HK-2 (cell line): ENCODE data around the gene MINDY4B.
"Not testable (repeated sequence)": the region's sequence is repeated elsewhere in the genome, so short reads cannot be mapped to it uniquely, and the experiment has no call there.

ENCODE experiments used
- DNase-seq: peaks from one replicate; pipeline ENCODE4 v3.0.0-alpha.2; 2018; ENCODE audit not compliant: unreplicated experiment

The MINDY4B gene

DNA sequence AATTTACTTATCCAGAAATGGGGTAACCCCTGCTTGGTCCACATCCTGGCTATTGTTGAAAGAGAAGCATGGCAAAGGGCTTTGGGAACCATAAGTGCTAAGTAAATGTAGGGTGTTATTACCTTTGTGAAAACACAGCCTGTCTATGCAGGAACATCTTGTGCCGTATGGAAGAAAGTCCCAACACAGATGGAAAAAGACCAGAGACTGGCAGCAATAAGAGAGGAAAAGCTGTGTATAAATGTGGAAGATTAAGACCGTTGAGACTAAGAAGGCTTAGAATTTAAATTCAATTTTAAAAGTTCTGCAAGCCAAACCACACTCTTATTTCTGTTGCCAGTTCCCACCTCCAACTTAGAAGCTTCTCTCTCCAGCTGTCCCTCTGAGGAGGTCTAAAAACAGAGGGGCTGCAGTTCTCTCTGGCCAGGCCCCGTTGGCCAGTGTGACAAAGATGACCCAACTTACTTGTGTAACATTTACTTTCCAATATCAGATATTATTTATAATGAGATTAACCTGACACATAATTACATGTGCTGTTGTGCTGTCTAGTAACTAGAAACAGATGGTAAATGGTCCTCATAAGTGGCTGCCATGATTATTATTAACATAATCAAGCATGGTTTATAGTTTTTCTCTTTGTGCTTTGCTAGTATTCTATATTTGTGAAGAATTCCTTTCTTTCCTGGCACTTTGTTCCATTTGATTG lies 7.0 kb downstream of the MINDY4B start:
- no peak for DNase-seq

DNA sequence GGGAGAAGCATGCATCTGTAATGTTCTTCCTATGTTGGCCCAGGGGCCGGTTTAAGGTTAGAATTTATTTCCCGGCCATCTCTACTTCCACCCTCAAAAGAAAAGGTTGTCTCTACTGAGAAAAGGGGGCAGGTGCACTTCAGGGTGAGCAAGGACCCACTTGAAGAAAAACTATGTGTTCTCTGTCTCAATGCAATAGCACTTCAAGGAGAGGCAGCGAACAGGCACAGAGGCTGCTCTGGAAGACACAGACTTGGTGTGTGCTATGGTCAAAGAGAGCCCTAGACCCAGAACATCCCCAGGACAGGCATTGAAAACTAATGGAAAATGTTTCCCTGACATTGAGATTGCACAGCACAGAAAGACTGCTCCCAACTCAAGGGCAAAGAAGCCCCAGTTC lies 7.6 kb downstream of the MINDY4B start:
- no peak for DNase-seq

DNA sequence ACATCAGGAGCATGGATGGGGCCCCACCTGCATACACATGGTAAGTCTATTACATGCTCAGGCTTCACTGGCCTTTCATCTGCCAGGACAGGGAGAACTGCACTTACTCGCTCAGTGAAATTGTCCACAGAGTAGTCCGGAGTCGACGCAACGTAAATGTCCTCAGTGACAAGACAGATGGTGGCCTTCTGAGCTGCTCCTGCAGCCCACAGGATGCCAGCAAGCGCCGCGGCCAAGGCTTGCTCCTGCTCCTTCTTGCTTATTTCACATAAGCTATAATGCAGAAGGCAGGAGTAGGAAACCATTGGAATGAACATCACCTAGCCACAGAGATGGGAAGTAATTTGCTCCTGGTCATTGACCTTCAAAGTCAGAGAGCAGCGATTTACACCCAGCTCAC lies 14.4 kb downstream of the MINDY4B start:
- no peak for DNase-seq

DNA sequence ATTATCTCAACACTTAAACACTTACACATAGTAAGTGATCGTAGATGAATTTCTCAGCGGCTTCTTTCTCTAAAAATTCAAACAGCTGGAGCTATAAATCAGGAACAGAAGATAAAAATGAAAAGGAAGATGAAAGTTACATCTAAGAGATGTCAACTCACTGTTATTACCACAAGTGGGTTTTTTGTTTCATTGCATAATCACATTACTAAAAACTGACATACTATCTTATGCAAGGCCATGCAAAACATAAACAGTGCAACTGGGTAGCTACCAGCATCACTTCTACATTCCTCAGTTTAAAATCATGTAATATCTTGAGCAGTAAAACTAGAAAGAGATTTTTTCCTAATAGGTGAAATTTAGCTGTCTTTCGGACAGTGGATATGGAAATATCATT lies 14.9 kb downstream of the MINDY4B start:
- no peak for DNase-seq

DNA sequence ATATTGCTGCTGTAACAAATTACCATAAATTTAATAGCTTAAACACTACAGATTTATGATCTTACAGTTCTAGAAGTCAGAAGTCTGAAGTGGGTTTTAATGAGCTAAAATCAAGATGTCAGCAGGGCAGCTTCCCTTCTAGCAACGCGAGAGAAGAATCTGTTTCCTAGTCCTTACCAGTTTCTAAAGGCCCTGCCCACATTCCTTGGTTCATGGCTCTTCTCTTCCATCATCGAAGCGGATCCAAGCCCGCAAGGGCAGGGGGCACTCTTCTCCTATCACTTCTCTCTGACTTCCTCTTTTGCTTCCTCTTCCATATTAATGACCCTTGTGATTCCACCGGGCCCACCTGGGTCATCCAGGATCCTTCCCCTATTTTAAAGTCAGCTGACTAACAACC lies 16.1 kb downstream of the MINDY4B start:
- no peak for DNase-seq

DNA sequence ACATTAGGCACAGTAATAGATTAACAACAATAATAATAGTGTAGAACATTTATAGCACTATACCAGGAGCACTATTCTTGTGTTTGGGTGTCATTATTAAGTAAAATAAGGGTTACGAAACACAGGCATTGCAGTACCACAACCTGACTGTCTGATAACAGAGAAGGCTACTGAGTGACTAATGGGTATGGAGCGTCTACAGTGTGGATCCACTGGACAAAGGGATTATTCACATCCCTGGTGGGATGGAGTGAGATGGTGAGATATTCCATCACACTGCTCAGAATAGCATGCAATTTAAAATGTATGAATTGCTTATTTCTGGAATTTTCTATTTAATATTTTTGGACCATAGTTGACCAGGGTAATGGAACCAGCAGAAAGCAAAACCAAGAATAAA lies 18.2 kb downstream of the MINDY4B start:
- DNase-seq, result no peak

DNA sequence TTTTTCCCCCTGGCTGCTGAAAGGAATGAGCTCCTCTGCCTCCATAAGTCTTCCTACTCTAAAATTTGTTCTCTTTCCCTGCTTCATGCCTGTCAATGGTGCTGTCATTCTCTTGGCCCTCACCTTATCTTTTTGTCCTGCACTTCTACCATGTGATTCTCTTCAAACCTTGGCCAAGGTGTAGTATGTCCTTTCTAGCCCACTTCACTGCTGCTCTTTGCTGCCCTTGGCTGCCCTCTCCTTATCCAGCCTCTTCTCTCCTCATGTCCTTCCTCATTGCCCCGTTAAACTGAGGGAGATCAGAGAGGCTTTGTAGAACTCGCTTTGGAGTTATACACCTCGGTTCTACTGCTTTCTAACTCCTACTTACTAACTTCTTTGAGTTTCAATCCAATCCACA lies 19.7 kb downstream of the MINDY4B start:
- DNase-seq, result no peak

DNA sequence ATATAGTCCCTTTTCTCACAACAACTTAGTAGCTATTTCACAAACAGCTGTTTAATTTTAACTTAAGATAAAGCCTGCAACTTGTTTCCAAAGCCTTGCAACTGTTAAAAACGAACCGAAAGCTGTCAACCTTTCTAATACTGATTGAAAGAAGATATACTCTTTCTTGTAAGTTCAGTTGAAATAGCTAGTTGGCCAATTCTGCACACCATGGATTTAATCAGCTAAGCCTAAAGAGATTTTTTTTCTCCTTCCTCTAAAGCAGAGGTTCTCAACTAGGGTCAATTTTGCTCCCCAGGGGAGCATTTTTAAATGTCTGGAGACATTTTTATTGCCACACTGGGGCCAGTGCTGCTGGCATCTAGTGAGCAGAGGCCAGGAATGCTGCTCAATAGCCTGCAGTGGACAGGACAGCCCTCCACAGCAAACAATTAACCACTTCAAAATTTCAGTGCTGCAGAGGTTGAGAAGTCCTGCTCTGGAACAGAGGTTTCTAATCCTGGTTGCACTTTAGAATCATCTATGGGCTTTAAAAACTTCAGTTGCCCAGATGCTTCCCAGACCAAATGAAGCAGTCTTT lies 26.2 kb downstream of the MINDY4B start:
- DNase-seq, result no peak

DNA sequence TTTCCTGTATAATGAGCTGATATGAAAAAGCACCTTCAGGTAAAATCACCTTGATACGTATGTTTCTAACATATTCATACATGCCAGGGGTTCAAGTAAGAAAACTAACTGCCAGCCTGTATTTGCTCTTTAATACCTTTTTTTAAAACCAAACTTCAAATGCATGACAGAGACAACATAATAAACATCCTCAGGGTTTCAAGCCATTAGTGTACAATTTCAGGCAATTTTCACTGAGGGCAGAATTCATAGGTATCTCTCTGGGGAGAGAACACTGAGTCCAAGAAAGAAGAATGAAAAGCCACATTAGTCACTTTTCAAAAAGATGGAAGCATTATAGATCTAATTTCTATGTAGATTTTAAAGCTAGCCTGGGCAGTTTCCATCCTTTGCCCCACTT lies 26.9 kb downstream of the MINDY4B start:
- no peak for DNase-seq

DNA sequence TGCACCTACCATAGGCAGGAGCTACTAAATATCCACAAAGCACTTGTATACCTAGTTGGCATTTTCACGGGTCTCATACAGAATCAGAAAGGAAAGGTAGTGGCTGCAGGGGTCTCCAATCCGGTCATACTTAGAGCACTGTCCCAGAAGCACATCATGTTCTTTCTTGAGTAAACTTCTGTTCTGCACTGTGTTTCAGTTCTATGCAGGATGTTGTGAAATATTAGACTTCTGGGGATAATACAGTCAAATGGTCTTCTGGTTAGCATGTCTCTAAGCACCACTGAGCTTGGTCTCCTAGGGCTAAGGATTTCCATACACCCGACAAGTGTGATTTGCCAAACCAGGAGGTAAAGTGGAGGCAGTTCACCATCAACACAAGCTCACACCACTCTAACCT lies 27.9 kb downstream of the MINDY4B start:
- no peak for DNase-seq

DNA sequence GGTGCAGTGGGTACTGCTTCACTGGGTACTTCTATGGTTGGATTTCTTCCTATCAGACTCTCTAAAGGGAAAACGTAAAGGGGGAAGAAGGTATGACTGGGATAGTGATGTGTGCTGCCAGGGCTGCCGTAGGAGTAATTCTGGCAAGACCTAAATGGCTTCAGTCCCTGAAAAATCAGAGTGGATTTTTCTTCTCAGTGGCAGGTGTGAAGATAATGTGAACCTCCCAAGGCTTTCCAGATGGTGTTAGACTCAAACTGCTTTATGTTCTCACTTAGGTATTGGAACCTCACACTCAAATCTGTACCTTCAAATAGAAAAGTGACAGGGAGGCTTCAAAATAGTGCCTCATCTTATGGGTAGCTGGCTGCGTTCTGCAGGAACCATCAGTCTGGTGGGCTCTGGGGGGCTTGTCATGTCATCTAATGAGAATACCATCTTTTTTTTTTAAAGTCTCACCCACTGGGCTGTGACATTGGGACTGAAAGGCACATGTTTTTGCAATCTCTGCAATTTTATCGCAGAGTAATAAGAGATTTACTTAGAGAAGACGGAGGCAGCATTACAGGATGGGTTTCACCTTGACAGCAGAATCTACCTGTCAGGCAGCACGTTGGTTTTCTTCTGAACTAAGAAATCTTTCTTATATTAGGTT lies 28.5 kb downstream of the MINDY4B start:
- no peak for DNase-seq

DNA sequence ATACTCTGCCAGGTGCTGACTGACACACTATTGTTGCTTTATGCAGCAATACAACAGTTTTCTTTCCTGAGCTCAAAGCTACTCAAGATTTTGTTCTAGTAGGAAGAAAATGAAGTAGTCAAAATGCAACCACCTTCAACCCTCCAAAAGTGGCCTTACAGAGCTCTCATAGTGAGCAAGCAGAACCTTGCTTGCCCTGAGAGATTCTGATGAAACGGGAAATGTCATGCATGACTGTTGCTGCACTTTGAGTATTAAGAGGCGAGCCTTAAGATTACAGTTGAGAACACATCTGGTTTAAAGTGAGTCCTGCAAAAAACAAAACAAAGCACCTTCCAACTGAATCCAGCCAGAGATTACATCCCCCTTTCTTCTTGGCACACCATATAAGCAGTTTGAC lies 29.7 kb downstream of the MINDY4B start:
- no peak for DNase-seq

DNA sequence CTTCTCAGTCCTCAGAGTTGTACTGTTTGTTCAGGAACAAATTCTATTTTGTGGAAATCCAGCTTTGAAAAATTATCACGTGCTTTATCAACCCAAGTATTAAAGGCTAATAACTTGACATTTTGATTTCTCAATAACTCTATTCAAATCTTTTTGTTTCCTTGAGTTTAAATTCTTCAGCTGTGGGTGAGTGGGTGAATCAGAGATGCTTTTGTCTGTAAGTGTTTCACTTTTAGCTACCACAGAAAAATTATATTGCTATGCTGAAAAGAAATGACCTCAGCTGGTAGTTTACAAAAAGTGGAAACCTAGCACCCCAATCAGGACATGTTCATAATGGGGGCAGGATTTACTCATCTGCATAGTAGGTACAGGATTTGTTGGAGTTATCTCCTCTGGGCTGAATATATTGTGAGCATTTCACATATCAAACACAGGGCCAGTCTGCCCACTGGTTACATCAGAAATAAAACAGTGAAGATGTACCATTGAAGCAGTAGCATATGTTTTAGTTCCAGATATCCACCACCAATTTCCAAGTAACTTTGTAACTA lies 30.5 kb downstream of the MINDY4B start:
- no peak for DNase-seq

DNA sequence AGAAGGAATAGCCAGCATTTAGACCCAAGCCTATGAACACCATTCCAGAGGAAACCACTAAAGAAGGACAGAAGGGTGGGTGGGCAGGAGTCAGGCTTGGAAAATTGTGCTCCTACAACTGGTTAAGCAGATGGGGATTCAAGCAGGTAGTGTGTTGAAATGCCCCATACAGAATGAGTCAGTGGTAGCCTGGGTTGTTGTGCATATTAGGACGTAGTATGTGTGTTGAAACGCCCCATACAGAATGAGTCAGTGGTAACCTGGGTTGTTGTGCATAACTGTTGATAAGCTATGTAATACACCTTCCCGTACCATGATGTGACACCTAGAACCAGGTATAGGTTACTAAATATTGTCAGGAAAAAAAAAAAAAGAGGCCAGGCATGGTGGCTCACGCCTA lies 34.0 kb downstream of the MINDY4B start:
- no peak for DNase-seq

DNA sequence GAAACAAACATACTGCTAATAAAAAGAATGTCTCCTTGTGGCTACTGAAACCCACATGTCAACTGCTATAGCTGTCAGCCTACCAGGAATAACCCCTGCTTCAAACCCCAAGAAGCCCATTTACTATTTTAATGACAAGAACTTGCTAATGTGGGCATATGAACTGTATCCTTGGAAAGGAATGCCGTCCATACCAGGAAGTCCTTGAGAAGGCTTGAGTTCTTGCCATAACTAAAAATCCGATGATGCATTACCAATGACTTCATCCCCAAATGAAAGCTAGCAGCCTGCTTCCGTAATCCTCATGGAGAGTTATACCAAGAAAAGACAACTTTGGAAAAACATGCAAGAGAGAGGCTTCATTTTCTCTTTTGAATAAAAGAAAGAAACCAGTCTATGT lies 34.8 kb downstream of the MINDY4B start:
- DNase-seq, result no peak

DNA sequence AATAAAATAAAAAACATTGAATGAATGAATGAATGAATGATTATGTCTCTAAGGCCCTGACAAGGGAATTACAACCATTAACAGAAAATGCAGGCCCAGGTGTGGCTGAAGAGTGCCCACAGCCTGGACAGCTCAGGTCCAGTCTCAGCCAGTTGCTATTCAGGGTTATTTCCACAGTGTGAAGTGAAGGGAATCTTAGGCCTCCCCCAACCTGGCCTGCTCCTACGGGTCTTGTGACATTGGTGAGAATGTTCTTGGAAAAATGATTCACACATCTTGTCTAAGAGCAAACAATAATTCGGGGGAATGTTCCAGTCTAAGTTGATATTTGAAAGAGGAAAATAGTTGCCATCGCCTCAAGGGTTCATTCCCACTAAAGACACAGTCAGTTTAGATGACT lies 37.0 kb downstream of the MINDY4B start:
- DNase-seq, result peak; percentile 20

DNA sequence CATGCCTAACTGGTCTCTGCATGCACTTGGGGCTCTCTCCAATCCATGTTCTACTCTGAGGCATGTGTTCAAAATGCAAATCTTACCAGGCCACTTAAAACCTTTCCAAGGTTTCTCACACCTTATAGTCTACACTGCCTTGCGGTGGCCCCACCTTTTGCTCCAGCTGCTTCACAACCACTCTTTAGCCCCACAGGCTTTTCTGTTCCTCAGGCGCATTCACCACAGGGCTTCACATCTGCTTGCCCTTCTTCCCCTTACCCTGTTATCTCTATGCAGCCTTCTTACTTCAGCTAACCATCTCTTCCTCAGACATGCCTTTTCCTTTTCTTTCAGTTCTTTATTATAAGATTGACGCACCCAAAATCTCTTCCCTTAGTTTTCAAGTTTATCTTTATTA lies 37.8 kb downstream of the MINDY4B start:
- no peak for DNase-seq

DNA sequence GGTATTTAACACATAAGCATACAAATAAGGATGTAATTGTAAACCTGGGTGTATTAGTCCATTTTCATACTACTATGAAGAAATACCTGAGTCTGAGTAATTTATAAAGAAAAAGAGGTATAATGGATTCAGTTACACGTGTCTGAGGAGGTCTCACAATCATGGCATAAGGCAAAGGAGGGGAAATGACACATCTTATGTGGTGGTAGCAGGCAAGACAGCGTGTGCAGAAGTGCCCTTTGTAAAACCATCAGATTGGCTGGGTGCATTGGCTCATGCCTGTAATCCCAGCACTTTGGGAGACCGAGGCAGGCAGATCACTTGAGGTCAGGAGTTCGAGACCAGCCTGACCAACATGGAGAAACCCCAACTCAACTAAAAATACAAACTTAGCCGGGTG lies 41.3 kb downstream of the MINDY4B start:
- not testable (repeated sequence) for DNase-seq

DNA sequence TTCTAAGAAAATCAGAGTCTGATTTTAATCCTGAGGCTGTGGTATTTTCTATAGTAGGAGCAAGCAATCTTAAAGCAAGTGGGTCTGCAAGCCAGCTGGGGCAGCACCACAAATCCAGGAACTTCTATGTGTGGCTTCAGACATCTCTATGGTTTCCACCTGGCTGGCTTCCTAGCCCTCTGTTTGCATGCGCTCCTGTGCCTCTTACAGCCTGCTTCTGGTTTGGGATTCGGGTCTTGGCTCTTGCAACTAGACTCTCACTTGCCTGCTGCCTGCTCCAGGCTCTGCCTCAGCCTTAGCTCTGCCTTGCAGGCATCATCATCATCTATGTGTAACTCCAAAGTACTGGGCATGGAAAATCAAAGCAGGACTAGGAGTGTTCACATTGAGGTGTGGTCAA lies 43.4 kb downstream of the MINDY4B start:
- no peak for DNase-seq

DNA sequence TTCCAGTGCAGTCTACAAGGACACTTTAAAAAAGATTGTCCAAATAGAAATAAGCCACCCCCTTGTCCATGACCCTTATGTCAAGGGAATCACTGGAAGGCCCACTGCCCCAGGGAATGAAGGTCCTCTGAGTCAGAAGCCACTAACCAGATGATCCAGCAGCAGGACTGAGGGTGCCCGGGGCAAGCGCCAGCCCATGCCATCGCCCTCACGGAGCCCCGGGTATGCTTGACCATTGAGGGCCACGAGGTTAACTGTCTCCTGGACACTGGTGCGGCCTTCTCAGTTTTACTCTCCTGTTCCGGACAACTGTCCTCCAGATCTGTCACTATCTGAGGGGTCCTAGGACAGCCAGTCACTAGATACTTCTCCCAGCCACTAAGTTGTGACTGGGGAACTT lies 47.3 kb downstream of the MINDY4B start:
- DNase-seq, result not testable (repeated sequence)

DNA sequence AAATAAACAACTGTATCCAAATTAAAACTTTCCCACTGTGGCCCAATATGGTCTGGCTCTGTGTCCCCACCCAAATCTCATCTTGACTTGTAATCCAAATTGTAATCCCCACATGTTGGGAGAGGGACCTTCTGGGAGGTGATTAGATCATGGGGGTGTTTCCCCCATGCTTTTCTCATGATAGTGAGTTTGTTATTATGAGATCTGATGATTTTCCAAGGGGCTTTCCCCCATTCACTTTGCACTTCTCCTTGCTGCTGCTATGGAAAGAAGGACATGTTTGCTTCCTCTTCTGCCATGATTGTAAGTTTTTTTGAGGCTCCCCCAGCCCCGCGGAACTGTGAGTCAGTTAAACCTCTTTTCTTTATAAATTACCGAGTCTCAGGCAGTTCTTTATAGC lies 55.0 kb downstream of the MINDY4B start:
- no peak for DNase-seq

DNA sequence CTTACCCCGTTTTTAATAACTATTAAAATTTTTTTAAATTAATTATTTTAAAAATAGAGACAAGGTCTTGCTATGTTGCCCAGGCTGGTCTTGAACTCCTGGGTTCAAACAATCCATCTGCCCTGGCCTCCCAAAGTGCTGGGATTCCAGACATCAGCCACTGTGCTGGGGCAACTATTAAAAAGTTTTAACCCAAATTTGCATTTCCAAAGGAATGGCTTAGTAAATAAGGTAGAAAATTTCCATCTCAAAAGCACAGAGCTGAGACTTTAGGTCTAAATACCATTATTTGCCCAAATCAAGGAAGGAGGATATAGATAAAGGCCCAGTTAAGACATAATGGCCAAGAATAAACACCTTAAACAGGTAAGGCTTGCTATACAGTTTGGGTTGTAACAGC lies 56.4 kb downstream of the MINDY4B start:
- no peak for DNase-seq

DNA sequence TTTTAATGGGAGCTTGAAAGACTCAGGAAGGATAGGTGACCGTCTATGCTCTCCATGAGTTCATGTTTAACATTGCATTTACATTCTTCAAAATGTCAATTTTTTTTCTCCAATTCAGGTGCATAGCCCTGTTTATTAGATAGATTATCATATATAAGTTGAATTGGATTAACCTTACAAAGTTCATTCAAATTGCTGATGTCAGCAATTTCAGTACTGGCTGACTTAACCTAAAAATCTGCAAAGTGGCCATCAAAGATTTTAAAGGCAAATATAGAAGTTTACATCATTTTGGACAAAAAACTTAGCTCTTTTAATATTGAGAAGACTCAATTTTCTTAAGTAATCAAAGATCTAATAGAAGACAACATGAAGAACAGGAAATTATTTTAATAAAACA lies 57.8 kb downstream of the MINDY4B start:
- DNase-seq, result no peak
